Liver (tissue), 9 donors: Measurements from ENCODE around the gene LEKR1. TPM values are rescaled to one million over a fixed set of nuclear protein-coding genes. Genes with fewer than 3 reads are reported as not detected.

Experiments used
- DNase-seq: peaks from one replicate; pipeline ENCODE4 v3.0.0-alpha.2; 2017; ENCODE audit warnings: low spot score
- H3K27ac ChIP-seq, 2 donors: one replicate each; pipeline ENCODE4 v1.7.0; 2013; ENCODE audit warnings: inconsistent platforms in 2 of 2, low read length in 2 of 2, control low read depth in 1 of 2, low read depth in 1 of 2, mild to moderate bottlenecking in 1 of 2
- H3K27me3 ChIP-seq, 4 donors: one replicate each; pipeline versions ENCODE4 v1.6.1 to v1.7.0; 2013; ENCODE audit warnings: low read length in 3 of 4, inconsistent platforms in 1 of 4, mild to moderate bottlenecking in 1 of 4, moderate library complexity in 1 of 4; ENCODE audit not compliant: control insufficient read depth in 4 of 4, insufficient read depth in 4 of 4
- H3K36me3 ChIP-seq, 4 donors: one replicate each; pipeline versions ENCODE4 v1.6.1 to v1.7.0; 2013; ENCODE audit warnings: low read length in 3 of 4, mild to moderate bottlenecking in 3 of 4, low read depth in 1 of 4, moderate library complexity in 1 of 4; ENCODE audit not compliant: control insufficient read depth in 4 of 4, insufficient read depth in 3 of 4
- H3K4me1 ChIP-seq, 4 donors: one replicate each; pipeline versions ENCODE4 v1.6.1 to v1.7.0; 2013; ENCODE audit warnings: low read length in 3 of 4, mild to moderate bottlenecking in 3 of 4, moderate library complexity in 1 of 4; ENCODE audit not compliant: control insufficient read depth in 4 of 4, insufficient read depth in 4 of 4
- H3K4me3 ChIP-seq, 3 donors: one replicate each; pipeline versions ENCODE4 v1.6.1 to v1.7.0; 2013; ENCODE audit warnings: low read length in 3 of 3, control low read depth in 1 of 3, low read depth in 1 of 3, mild to moderate bottlenecking in 1 of 3
- H3K9ac ChIP-seq, 2 donors: one replicate each; pipeline ENCODE4 v1.7.0; 2013; ENCODE audit warnings: low read length in 2 of 2, mild to moderate bottlenecking in 2 of 2, moderate library complexity in 2 of 2, control low read depth in 1 of 2, low read depth in 1 of 2
- H3K9me3 ChIP-seq, 4 donors: one replicate each; pipeline versions ENCODE4 v1.6.1 to v1.7.0; 2013; ENCODE audit warnings: low read length in 3 of 4; ENCODE audit not compliant: control insufficient read depth in 4 of 4
- FOXA1 ChIP-seq: IDR thresholded peaks from 2 replicates; pipeline ENCODE4 v1.6.1; 2016; ENCODE audit warnings: antibody characterized with exemption
- FOXA2 ChIP-seq: IDR thresholded peaks from 2 replicates; pipeline ENCODE4 v1.6.1; 2016; ENCODE audit warnings: antibody characterized with exemption
- HNF4A ChIP-seq, 2 donors: conservative IDR thresholded peaks; 2 replicates each; pipeline ENCODE4 v1.6.1; 2016; ENCODE audit warnings: antibody characterized with exemption in 2 of 2, mild to moderate bottlenecking in 2 of 2
- HNF4G ChIP-seq: IDR thresholded peaks from 2 replicates; pipeline ENCODE4 v1.6.1; 2016; ENCODE audit warnings: antibody characterized with exemption
- NR2F2 ChIP-seq: IDR thresholded peaks from 2 replicates; pipeline ENCODE4 v1.6.1; 2016; ENCODE audit warnings: antibody characterized with exemption
- RAD21 ChIP-seq, 2 donors: IDR thresholded peaks; 2 replicates each; pipeline ENCODE4 v1.6.1; 2016; ENCODE audit warnings: antibody characterized with exemption in 2 of 2, mild to moderate bottlenecking in 2 of 2
- RXRA ChIP-seq, 2 donors: IDR thresholded peaks; 2 replicates each; pipeline ENCODE4 v1.6.1; 2017 to 2018; ENCODE audit warnings: antibody characterized with exemption in 2 of 2, mild to moderate bottlenecking in 1 of 2
- SP1 ChIP-seq: IDR thresholded peaks from 2 replicates; pipeline ENCODE4 v1.6.1; 2018; ENCODE audit warnings: antibody characterized with exemption, mild to moderate bottlenecking
- TAF1 ChIP-seq: conservative IDR thresholded peaks from 2 replicates; pipeline ENCODE4 v1.6.1; 2016; ENCODE audit warnings: antibody characterized with exemption, mild to moderate bottlenecking
- YY1 ChIP-seq: IDR thresholded peaks from 2 replicates; pipeline ENCODE4 v1.6.1; 2016; ENCODE audit warnings: antibody characterized with exemption, mild to moderate bottlenecking
- ZBTB33 ChIP-seq: IDR thresholded peaks from 2 replicates; pipeline ENCODE4 v1.6.1; 2016; ENCODE audit warnings: antibody characterized with exemption
- WGBS: extraction: QIAGEN DNeasy Blood & Tissue Kit; methylation state at CpG from one replicate; pipeline ENCODE4 v1.1.7; 2013; 5-methylcytosine and 5-hydroxymethylcytosine counted together
- polyA plus RNA-seq, 2 donors: library from polyadenylated mRNA; stranded (reverse) in 1 of 2; unstranded in 1 of 2; fragments of 200-250 nt in 1 of 2; fragments of >200 nt in 1 of 2; fragmentation: Nextera tagmentation in 1 of 2; extraction: Ambion mirVana in 1 of 2; gene quantifications; one replicate each; pipeline versions ENCODE4 v1.2.1 to v1.2.3, GENCODE V29; 2013 to 2015
- total RNA-seq, 2 donors: library from RNA; depleted of rRNA; stranded (reverse); fragments of >200 nt; gene quantifications; one replicate each; pipeline ENCODE4 v1.2.3, GENCODE V29; 2014
- donor health status: healthy.
- donor health status: healthy.
- donor health status: healthy.
- donor health status: healthy.
- donor health status: healthy.

The LEKR1 gene
- total and polyA plus RNA-seq, 4 donors = 0.19 to 0.72 (median 0.44) TPM

GRCh38 chr3:157073810-157074209, 247.7 kb downstream of the LEKR1 start (continued):
- no peak for TF ChIP-seq ZBTB33
- no peak for TF ChIP-seq YY1

GRCh38 chr3:157074490-157074889, 248.3 kb downstream of the LEKR1 start:
- H3K9me3 ChIP-seq = no peaks in the 10 kb centered on the region
- no peak for DNase-seq
- no peak overlapping the region for H3K27ac ChIP-seq
- no peak overlapping the region for H3K4me3 ChIP-seq
- no peak overlapping the region for H3K9ac ChIP-seq
- no peaks in the 10 kb centered on the region for H3K27me3 ChIP-seq
- peaks cover 0 to 17% (median 10%) of the 10 kb centered on the region in 4 donors for H3K4me1 ChIP-seq
- WGBS = 96% methylated on average over 3 of the region's 3 CpGs
- no peaks in the 10 kb centered on the region for H3K36me3 ChIP-seq
- TF ChIP-seq ZBTB33 (no peak), HNF4A (conservative IDR thresholded peaks at IDR 0.05) (no peak), RXRA (IDR thresholded peaks at IDR 0.05) (no peak), FOXA1 (no peak), FOXA2 (no peak), SP1 (no peak), HNF4G (no peak), NR2F2 (no peak), TAF1 (no peak), RAD21 (IDR thresholded peaks at IDR 0.05) (no peak)

- H3K4me1 ChIP-seq = peaks cover 0 to 17% (median 9%) of the 10 kb centered on the region in 4 donors
- DNase-seq = no peak
- no peaks in the 10 kb centered on the region for H3K27me3 ChIP-seq
- H3K9me3 ChIP-seq = no peaks in the 10 kb centered on the region
- TF ChIP-seq ZBTB33 = no peak
- no peak overlapping the region for H3K9ac ChIP-seq
- H3K27ac ChIP-seq = no peak overlapping the region
- H3K36me3 ChIP-seq = no peaks in the 10 kb centered on the region
- WGBS = 98% methylated on average over 2 of the region's 2 CpGs
- H3K4me3 ChIP-seq = no peak overlapping the region
Measured at GRCh38 chr3:157074981-157075380, 248.8 kb downstream of the LEKR1 start.
